Neural progenitor cell (in vitro differentiated cells): Measurements from ENCODE around the gene ATR.

ENCODE experiments used
- CTCF ChIP-seq: fragments of 200-600 bp; sonication (generic); IDR thresholded peaks from 2 replicates; pipeline ENCODE4 v1.5.1; 2017; ENCODE audit warnings: antibody characterized with exemption, mild to moderate bottlenecking
- EZH2 ChIP-seq: fragments of 200-600 bp; sonication (generic); IDR thresholded peaks from 2 replicates; pipeline ENCODE4 v1.6.1; 2017; ENCODE audit warnings: antibody characterized with exemption, mild to moderate bottlenecking, moderate library complexity
- EZH2phosphoT487 ChIP-seq: fragments of 200-600 bp; sonication (generic); IDR thresholded peaks from 2 replicates; pipeline ENCODE4 v1.6.1; 2017; ENCODE audit warnings: antibody characterized with exemption

- TF ChIP-seq CTCF (no peak), EZH2phosphoT487 (no peak), EZH2 (no peak)
These were observed 1.5 kb upstream of the ATR start for GRCh38 chr3:142580061-142580423.
